Cardiac muscle cell (in vitro differentiated cells and primary cell): ENCODE results near the gene ATP6V1A. TPM values are rescaled to one million over a fixed set of nuclear protein-coding genes. Genes with fewer than 3 reads are reported as not detected.

Experiments used
- DNase-seq, 2 donors: peaks; one replicate each; pipeline versions ENCODE4 v3.0.0 to v3.0.0-alpha.2; 2010 to 2017; ENCODE audit warnings: low read depth in 1 of 2, low spot score in 1 of 2
- H3K27ac ChIP-seq: fragments of 200-600 bp; sonication (generic); 2 replicates; pipeline ENCODE4 v1.5.1; 2016
- H3K27me3 ChIP-seq: fragments of 200-600 bp; sonication (generic); 2 replicates; pipeline ENCODE4 v1.6.0; 2016; ENCODE audit warnings: control low read depth
- H3K36me3 ChIP-seq: fragments of 200-600 bp; sonication (generic); 2 replicates; pipeline ENCODE4 v1.5.1; 2016; ENCODE audit warnings: control low read depth
- H3K4me1 ChIP-seq: fragments of 200-600 bp; sonication (generic); 2 replicates; pipeline ENCODE4 v1.8.1; 2017; ENCODE audit warnings: low read depth, mild to moderate bottlenecking, mixed run types
- H3K4me3 ChIP-seq: fragments of 200-600 bp; sonication (generic); 2 replicates; pipeline ENCODE4 v1.5.1; 2016; ENCODE audit warnings: mild to moderate bottlenecking
- H3K9me3 ChIP-seq: fragments of 200-600 bp; sonication (generic); 2 replicates; pipeline ENCODE4 v1.5.1; 2017; ENCODE audit warnings: low read depth, mild to moderate bottlenecking, control low read depth
- polyA plus RNA-seq: library from polyadenylated mRNA; unstranded; fragments of >200 nt; fragmentation: Nextera tagmentation; extraction: Ambion mirVana; gene quantifications from 2 replicates; pipeline ENCODE4 v1.2.1, GENCODE V29; 2016
- total RNA-seq: library from RNA; depleted of rRNA; stranded (reverse); fragments of >200 nt; gene quantifications from 2 replicates; pipeline ENCODE4 v1.2.3, GENCODE V29; 2016
- TF ChIP-seq, protein P1 (sequence below): IDR thresholded peaks from 2 replicates; pipeline ENCODE4 v1.5.1; 2012; ENCODE audit warnings: low read depth, mild to moderate bottlenecking, low read length

Gene ATP6V1A
- total and polyA plus RNA-seq, 2 experiments from 2014 or later = 27.6 to 41.3 TPM

DNA sequence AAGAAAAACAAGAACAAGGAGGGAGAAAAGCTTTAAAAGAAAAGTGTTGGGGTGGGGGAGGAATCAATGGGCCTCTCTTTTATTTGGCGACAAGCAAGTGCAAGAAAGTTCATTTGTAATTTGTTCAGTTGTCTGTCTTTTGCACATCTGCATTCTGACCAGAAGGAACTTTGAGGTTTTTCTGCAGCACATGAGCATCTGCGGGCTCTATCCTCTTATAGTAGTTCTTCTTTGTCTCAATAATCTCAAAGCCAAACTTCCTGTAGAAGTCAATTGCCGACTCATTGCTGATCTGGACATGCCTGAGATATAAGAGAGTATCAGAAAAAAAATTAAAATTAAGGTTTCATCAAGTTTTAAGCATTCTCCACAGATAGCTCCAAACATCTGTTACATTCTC, 25.2 kb upstream of the ATP6V1A start:
- Histone ChIP-seq H3K27me3 (no peaks in the 10 kb centered on the region), H3K36me3 (peaks cover 39% of the 10 kb centered on the region), H3K4me3 (no peak overlapping the region), H3K9me3 (no peaks in the 10 kb centered on the region), H3K4me1 (no peaks in the 10 kb centered on the region), H3K27ac (no peak overlapping the region)
- no peak for DNase-seq
- TF ChIP-seq, protein P1, sequence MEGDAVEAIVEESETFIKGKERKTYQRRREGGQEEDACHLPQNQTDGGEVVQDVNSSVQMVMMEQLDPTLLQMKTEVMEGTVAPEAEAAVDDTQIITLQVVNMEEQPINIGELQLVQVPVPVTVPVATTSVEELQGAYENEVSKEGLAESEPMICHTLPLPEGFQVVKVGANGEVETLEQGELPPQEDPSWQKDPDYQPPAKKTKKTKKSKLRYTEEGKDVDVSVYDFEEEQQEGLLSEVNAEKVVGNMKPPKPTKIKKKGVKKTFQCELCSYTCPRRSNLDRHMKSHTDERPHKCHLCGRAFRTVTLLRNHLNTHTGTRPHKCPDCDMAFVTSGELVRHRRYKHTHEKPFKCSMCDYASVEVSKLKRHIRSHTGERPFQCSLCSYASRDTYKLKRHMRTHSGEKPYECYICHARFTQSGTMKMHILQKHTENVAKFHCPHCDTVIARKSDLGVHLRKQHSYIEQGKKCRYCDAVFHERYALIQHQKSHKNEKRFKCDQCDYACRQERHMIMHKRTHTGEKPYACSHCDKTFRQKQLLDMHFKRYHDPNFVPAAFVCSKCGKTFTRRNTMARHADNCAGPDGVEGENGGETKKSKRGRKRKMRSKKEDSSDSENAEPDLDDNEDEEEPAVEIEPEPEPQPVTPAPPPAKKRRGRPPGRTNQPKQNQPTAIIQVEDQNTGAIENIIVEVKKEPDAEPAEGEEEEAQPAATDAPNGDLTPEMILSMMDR = no peak

DNA sequence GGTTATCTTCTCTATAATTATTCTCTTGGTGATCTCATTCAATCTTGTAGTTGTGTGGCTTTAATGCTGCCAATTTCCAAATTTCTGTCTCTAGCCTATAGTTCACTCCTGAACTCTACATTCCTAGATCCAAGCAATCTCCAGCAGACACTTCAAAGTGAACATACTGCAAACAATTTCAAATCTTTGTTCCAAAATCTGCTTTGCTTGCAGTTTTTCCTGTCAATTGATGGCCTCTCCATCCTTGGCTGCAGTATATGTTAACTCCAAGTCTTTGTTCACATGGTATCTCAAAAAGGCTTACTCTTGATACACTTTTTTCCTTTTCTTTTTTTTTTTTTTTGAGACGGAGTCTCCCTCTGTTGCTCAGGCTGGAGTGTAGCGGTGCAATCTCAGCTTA, 18.2 kb upstream of the ATP6V1A start:
- no peak for DNase-seq
- Histone ChIP-seq H3K4me3 (no peak overlapping the region), H3K27ac (no peak overlapping the region), H3K36me3 (no peaks in the 10 kb centered on the region), H3K27me3 (no peaks in the 10 kb centered on the region), H3K9me3 (no peaks in the 10 kb centered on the region), H3K4me1 (no peaks in the 10 kb centered on the region)
- TF ChIP-seq, protein P1 = no peak

DNA sequence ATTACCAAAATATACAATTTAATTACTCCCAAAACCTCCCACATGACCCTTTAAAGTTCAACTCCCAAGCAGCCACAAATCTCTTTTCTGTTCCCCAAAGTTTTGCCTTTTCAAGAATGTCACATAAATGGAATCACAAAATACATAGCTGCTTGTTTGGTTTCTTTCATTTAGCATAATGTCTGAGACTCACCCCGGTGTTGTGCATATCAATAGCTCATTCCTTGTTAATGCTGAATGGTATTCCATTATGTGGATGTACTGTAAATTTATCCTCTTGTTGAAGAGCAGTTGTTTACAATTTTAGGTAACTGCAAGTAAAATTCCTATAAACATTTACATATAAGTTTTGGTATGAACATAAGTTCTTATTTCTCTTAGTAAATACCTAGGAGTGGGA, 16.3 kb upstream of the ATP6V1A start:
- no peaks in the 10 kb centered on the region for H3K36me3 ChIP-seq
- H3K4me1 ChIP-seq = no peaks in the 10 kb centered on the region
- no peaks in the 10 kb centered on the region for H3K9me3 ChIP-seq
- no peak overlapping the region for H3K4me3 ChIP-seq
- TF ChIP-seq, protein P1 = no peak
- no peak for DNase-seq
- H3K27ac ChIP-seq = no peak overlapping the region
- no peaks in the 10 kb centered on the region for H3K27me3 ChIP-seq

DNA sequence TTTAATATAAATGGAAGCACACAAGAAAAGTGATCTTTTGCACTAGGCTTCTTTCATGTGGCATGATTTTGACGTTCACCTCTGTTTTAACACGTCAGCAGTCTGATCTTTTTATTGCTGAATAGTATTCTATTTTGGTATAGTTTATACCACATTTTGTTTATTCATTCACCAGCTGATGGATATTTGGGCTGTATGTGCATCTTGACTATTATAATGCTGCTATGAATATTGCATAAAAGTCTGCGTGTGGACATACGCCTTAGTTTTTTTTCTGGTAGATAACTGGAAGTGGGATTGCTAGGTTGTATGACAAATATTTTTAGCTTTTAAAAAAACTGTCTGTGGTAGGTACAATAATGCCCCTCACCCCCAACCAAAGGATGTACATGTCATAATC, 15.1 kb upstream of the ATP6V1A start:
- no peak for DNase-seq
- Histone ChIP-seq H3K4me3 (no peak overlapping the region), H3K27ac (no peak overlapping the region), H3K27me3 (no peaks in the 10 kb centered on the region), H3K4me1 (no peaks in the 10 kb centered on the region), H3K9me3 (no peaks in the 10 kb centered on the region), H3K36me3 (no peaks in the 10 kb centered on the region)
- TF ChIP-seq, protein P1 = no peak

DNA sequence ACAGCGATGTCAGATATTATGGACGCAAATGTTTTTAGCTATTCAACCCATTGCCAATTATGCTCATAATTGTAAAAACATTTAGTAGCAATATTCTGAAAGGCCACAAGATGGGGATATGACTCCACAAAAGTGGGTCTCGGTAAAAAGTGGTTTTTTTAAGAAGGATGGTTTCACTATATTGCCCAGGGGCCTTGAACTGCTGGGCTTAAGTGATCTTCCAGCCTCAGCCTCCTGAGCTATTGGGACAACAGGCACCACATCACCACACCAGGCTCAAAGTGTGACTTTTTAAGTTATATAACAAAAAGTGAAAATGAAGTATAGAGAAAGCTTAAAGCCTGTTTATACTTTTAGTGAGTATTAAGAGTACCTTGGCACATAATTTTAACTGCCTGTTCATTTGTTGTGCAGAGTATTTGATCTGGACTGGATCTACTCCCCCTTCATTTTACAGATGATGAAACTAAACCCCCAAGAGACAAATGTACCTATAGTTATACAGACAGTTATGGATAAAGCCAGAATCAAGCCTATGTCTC, 10.2 kb upstream of the ATP6V1A start:
- H3K36me3 ChIP-seq = no peaks in the 10 kb centered on the region
- H3K4me3 ChIP-seq = no peak overlapping the region
- no peaks in the 10 kb centered on the region for H3K4me1 ChIP-seq
- TF ChIP-seq, protein P1 = peak; percentile 58
- peak overlapping the region; percentile 31 for H3K27ac ChIP-seq
- no peaks in the 10 kb centered on the region for H3K9me3 ChIP-seq
- no peaks in the 10 kb centered on the region for H3K27me3 ChIP-seq
- DNase-seq = peak; percentile 44 to 79
